ENCODE data around the gene P2RY8. TPM values are rescaled to one million over a fixed set of nuclear protein-coding genes. Genes with fewer than 3 reads are reported as not detected.

The P2RY8 gene
- total and polyA plus RNA-seq, 2 donors from 2014 or later = 1.4 to 6.6 TPM

DNA sequence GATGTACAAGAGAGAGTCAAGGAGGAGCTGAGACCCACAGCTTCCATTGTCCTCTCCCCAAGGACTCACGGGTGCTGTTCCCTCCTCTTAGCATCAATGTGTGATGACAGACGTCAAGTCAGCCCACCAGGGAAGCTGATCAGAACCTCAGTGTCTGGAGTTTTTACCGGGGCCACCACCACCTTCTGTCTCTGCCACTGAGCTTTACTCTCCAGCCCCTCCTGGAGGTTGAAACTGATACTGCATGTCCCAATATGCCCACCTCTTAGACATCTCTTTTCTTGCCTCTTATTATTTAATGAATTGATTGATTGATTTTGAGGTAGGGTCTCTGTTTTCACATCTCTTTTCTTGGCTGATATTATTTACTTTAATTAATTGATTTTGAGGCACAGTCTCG is 44.1 kb upstream of the P2RY8 start:
- no peak overlapping the region for H3K27ac ChIP-seq (ENCODE audit: low read depth in 2 of 2, low read length in 2 of 2)
- no peak overlapping the region for H3K4me3 ChIP-seq (ENCODE audit: low read length in 3 of 3)
- DNase-seq (peak in 3 of 5 donors; percentile 58 to 73 (median 64)), FAIRE-seq (no peak)
- H3K9ac ChIP-seq (ENCODE audit: low read length in 3 of 3) = no peak overlapping the region
- intact Hi-C loops (cut with DNase I) = no loop called here
- H3K36me3 ChIP-seq (ENCODE audit: control insufficient read depth in 2 of 3, insufficient read depth in 3 of 3, low read length in 3 of 3) = no peaks in the 10 kb centered on the region
- TF ChIP-seq, protein P1, sequence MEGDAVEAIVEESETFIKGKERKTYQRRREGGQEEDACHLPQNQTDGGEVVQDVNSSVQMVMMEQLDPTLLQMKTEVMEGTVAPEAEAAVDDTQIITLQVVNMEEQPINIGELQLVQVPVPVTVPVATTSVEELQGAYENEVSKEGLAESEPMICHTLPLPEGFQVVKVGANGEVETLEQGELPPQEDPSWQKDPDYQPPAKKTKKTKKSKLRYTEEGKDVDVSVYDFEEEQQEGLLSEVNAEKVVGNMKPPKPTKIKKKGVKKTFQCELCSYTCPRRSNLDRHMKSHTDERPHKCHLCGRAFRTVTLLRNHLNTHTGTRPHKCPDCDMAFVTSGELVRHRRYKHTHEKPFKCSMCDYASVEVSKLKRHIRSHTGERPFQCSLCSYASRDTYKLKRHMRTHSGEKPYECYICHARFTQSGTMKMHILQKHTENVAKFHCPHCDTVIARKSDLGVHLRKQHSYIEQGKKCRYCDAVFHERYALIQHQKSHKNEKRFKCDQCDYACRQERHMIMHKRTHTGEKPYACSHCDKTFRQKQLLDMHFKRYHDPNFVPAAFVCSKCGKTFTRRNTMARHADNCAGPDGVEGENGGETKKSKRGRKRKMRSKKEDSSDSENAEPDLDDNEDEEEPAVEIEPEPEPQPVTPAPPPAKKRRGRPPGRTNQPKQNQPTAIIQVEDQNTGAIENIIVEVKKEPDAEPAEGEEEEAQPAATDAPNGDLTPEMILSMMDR (IDR thresholded peaks at IDR 0.05; ENCODE audit: borderline replicate concordance, extremely low read depth, insufficient read depth) = peak; percentile 68
- no peaks in the 10 kb centered on the region for H3K9me3 ChIP-seq (ENCODE audit: control insufficient read depth in 2 of 3, insufficient read depth in 1 of 3, low read length in 3 of 3)
- H3K27me3 ChIP-seq (ENCODE audit: control insufficient read depth, insufficient read depth, low read length) = no peaks in the 10 kb centered on the region
- no peaks in the 10 kb centered on the region for H3K4me1 ChIP-seq (ENCODE audit: control insufficient read depth in 2 of 3, insufficient read depth in 2 of 3, low read depth in 1 of 3, low read length in 3 of 3)

DNA sequence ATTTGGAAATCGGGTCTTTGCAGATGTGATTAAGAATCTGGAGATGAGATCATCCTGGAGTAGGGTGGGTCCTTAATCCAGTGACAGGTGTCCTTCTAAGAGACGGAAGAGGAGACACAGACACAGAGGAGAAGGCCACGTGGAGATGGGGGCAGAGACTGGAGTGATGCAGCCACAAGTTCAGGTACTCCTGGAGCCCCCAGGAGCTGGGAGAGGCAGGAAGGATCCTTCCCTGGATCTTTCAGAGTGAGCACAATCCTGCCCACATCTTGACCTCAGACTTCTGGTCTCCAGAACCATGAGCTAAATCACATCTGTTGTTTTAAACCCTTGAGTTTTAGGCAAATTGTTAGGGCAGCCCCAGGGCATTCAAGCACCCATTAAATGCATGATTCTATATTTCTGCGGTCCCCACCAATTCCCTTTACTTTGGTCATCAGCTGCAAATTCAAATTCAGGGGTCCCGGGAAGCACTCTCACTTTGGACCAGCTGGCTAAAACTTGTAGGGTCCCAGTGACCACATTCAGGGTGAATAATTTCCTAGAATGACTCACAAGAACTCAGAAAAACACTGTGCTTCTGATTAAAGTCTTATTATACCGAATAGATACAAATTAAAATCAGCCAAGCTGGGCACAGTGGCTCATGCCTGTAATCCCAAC is 41.7 kb upstream of the P2RY8 start:
- Histone ChIP-seq H3K27me3 (ENCODE audit: control insufficient read depth, insufficient read depth, low read length) (no peaks in the 10 kb centered on the region), H3K36me3 (ENCODE audit: control insufficient read depth in 2 of 3, insufficient read depth in 3 of 3, low read length in 3 of 3) (no peaks in the 10 kb centered on the region), H3K4me3 (ENCODE audit: low read length in 3 of 3) (no peak overlapping the region), H3K9me3 (ENCODE audit: control insufficient read depth in 2 of 3, insufficient read depth in 1 of 3, low read length in 3 of 3) (no peaks in the 10 kb centered on the region), H3K9ac (ENCODE audit: low read length in 3 of 3) (no peak overlapping the region), H3K27ac (ENCODE audit: low read depth in 2 of 2, low read length in 2 of 2) (no peak overlapping the region), H3K4me1 (ENCODE audit: control insufficient read depth in 2 of 3, insufficient read depth in 2 of 3, low read depth in 1 of 3, low read length in 3 of 3) (no peaks in the 10 kb centered on the region)
- intact Hi-C loops (cut with DNase I) = no loop called here
- TF ChIP-seq, protein P1 (IDR thresholded peaks at IDR 0.05; ENCODE audit: borderline replicate concordance, extremely low read depth, insufficient read depth) = no peak
- FAIRE-seq (no peak), DNase-seq (no peak)

DNA sequence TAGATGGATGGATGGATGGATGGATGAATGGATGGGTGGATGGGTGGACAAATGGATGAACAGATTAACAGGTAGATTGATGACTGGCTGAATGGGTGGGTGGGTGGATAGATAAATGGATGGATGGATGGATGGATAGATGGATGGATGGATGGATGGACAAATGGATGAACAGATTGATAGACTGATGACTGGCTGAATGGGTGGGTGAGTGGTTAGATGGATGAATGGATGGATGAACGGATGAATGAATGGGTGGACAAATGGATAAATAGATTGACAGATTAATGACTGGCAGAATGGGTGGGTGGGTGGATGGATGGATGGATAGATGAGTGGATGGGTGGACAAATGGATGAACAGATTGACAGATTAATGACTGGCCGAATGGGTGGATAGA is 40.9 kb upstream of the P2RY8 start:
- DNase-seq (no peak), FAIRE-seq (no peak)
- H3K9me3 ChIP-seq (ENCODE audit: control insufficient read depth in 2 of 3, insufficient read depth in 1 of 3, low read length in 3 of 3) = no peaks in the 10 kb centered on the region
- TF ChIP-seq, protein P1 (IDR thresholded peaks at IDR 0.05; ENCODE audit: borderline replicate concordance, extremely low read depth, insufficient read depth) = no peak
- H3K9ac ChIP-seq (ENCODE audit: low read length in 3 of 3) = no peak overlapping the region
- H3K27ac ChIP-seq (ENCODE audit: low read depth in 2 of 2, low read length in 2 of 2) = no peak overlapping the region
- intact Hi-C loops (cut with DNase I) = no loop called here
- H3K4me3 ChIP-seq (ENCODE audit: low read length in 3 of 3) = no peak overlapping the region
- H3K4me1 ChIP-seq (ENCODE audit: control insufficient read depth in 2 of 3, insufficient read depth in 2 of 3, low read depth in 1 of 3, low read length in 3 of 3) = no peaks in the 10 kb centered on the region
- no peaks in the 10 kb centered on the region for H3K36me3 ChIP-seq (ENCODE audit: control insufficient read depth in 2 of 3, insufficient read depth in 3 of 3, low read length in 3 of 3)
- H3K27me3 ChIP-seq (ENCODE audit: control insufficient read depth, insufficient read depth, low read length) = no peaks in the 10 kb centered on the region
